GM18870 (cell line): ENCODE data around the gene NKAPD1.
"Not testable (repeated sequence)": the region's sequence is repeated elsewhere in the genome, so short reads cannot be mapped to it uniquely, and the experiment has no call there.

ENCODE experiments used
- ATAC-seq: cut with Tn5 transposase; IDR thresholded peaks from one replicate; pipeline ENCODE4 v1.9.1; 2021; ENCODE audit warnings: moderate library complexity; ENCODE audit not compliant: unreplicated experiment

NKAPD1 gene

DNA sequence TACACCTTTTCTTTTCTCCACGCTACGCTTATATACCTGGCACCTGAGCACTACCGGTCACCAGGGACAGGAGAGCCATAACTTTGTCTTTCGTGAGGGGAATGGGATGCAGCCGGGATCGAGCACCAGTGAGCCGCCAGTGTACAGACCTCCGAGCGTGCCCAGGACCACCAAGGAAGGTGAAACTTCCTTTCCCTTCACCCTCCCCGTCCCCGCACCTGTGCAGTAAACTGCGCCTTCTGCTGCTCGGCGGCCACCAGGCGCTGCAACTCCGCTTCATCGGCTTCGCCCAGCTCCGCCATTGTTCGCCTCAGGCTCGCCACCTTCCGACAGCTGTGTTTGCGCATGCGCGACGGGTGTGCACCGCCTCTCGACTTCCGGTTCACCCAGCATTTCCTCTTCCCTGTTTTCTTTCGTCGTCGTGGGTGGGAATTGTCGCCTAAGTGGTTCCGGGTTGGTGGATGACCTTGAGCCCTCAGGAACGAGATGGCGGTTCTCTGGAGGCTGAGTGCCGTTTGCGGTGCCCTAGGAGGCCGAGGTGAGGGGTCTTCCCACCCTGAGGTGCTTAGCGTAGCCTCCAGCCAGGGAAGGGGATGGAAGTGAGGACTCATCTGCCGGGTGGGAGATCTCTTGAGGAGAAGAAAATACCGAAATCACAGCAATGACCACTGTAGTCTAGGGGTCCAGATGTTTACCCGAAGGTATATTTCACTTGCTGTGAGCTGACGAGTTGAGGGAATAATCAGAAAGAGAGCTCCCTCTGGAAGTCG lies 12.5 kb downstream of the NKAPD1 start, which contains the start of the genes SDHD and TIMM8B:
Gene SDHD, plus strand, starts transcription at position 452 of the 770 bp plus-strand sequence. Its CDS starts 35 bp downstream, at position 487.
Gene TIMM8B, minus strand, starts transcription at position 335 of the 770 bp plus-strand sequence. Its CDS starts 33 bp downstream, at position 302.
- ATAC-seq, result peak; percentile 76

DNA sequence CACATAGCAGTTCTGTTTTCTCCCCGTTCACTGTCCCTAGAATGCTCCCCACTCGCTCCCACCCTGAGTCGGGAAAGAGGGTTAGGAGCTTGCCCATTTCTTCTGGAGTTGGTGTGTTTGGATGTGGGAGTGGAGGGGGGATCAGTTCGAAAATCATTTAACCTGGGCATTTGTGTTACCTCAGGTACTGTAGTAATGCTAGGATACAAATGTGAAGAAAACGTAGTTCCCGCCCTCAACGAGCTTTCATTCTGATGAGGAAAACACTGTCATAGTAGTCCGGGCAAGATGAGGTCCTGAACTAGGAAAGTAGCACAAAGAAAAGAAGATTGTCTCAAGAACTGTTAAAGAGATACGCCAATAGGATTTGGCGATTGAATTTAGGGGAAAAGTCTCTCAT lies 13.1 kb downstream of the NKAPD1 start:
- ATAC-seq, result no peak

DNA sequence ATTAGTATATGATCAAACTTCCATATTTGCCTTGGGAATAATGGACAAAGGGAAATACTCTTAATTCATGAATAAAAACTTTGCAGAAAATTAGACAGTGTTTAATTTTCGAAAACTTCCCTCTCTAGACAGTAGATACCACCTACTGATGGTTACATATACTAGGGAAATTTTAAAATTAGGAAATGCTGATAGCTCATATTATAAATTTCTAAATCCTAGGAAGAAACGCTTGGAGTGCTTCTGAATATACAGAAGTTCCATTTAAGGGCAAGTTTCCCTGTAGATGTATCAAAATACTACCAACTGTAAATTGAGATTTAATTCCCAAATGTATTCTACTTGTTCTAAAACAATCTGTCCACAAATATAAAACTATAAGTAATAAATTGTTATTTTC lies 21.2 kb downstream of the NKAPD1 start:
- not testable (repeated sequence) for ATAC-seq

DNA sequence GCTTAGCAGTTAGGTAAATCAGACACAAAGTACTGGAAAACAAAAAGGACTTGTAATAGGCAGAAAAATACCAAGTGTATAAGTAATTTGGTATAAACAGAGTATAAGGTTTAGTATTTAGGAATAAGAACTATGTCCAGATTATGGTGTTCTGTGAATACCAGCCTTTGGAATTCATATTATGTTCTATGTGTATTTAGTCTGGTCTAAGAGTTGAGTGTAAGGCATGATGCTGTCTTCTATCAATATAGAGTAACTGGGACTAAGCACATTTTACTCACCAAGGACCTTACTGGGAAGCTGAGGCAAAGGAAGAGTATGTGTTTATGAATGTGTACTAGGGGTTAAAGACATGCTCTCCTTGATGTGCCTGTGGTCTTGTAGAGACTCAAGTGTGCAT lies 22.1 kb downstream of the NKAPD1 start:
- no peak for ATAC-seq

DNA sequence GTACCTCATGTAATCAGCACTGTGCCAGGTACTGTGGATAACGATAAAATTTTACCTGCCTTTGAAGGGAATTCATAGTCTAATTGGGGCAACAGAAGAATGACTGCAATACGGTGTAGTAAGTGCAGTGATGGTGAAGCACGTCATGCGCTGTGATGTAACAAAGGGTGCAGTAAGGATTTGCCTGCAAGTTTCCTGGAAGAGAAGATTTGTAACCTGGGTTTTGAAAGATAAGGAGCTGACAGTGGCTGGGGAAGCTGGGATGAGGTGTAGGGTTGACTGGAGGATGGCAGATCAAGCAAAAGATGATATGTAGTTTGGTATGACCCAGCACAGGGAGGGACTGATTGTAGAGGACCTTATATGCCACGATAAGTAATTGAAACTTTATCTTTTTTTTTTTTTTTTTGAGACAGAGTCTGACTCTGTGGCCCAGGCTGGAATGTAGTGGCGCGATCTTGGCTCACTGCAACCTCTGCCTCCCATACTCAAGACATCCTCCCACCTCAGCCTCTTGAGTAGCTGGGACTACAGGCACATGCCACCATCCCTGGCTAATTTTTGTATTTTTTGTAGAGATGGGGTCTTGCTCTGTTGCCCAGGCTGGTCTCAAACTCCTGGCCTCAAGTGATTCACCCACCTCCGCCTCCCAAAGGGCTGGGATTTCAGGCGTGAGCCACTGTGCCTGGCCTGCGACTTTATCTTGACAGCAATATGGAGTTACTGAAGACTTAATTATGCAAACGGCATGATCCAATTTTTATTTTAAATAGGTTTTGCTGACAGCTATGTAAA lies 23.8 kb downstream of the NKAPD1 start:
- ATAC-seq, result no peak

DNA sequence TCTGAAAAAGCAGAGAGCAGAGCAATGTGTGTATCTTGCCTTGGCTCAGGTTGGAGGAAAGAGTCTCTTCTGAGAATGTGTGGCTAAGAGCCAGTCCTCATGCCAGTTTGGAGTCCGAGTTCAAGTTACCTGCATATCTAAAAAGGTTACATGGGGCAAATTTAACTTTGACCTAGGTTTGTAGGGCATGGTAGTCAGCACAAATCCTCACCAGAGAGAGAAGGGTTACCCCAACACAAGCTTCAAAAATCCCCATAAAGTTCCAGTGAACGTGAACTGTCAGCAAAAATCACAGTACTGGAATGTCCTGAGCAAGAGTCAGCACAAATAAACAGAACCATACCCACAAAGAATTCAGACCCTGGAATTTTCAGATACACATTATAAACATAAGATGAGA lies 26.4 kb downstream of the NKAPD1 start:
- no peak for ATAC-seq

DNA sequence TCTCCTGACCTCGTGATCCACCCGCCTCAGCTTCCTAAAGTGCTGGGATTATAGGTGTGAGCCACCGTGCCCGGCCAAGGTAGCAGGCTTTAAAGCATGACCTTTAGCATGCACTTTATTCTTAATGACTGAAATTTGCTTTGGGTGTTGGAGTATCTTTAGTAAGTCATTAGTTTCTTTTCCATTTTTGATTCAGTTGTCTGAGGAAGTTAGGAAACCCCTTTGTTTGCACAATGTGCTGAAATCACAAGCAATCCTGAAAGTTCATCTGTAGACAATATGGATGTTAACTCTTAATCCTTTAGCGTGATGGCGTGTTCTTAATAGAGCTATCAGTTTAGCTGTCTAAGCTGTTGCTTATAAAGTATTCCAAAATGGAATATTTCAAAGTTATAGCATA lies 29.3 kb downstream of the NKAPD1 start:
- no peak for ATAC-seq

DNA sequence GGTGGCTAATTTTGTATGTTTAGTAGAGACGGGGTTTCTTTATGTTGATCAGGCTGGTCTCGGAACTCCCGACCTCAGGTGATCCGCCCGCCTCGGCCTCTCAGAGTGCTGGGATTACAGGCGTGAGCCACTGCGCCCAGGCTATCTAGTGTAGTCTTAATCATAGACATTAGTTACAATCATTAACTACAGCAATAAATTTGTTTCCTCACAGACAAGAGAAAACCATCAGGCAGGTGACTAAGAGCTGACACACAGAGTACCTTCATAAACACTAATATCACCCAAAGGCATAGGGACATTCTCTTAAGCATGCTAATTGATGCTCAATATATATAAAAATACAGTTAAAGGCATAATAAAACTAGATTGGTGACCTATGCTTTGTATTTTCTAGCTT lies 32.0 kb downstream of the NKAPD1 start:
- no peak for ATAC-seq

DNA sequence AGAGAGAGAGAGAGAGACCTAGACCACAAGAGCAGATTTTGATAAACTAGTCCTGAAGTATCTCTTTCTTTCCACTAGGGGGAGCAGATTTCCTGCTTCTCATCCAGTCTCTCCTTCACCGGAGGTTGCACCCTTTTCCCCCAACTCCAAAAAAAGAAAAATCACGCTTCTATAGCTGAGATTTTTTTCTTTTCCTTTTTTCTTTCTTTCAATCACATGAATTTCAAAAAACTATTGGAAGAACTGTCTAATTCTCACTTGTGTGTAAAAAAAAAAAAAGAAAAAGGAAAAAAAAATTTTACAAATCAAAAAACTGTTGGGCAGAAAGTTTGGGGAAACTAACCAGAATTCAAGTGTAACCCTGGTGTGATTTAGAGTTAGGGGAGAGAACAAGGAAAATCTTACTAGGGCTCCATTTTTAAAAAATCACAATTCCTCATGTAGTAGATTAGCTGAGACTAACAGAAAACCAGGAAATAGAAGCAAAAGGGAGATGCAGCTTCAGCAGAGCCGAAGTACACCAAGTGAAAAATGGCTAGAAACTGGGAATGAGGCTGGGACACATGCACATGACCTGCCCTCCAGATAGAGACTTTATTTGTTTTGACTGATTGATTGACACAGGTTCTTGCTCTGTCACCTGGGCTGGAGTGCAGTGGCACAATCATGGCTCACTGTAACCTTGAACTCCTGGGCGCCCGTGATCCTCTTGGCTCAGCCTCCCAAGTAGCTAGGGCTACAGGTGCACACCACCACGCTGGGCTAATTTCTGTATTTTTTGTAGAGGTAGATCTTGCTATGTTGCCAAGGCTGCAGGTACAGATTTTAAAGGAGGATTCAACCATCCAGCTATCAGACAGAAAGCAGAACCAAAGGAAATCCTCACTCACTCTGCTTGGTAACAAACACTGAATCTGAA lies 39.7 kb downstream of the NKAPD1 start:
- ATAC-seq, result peak; percentile 50

DNA sequence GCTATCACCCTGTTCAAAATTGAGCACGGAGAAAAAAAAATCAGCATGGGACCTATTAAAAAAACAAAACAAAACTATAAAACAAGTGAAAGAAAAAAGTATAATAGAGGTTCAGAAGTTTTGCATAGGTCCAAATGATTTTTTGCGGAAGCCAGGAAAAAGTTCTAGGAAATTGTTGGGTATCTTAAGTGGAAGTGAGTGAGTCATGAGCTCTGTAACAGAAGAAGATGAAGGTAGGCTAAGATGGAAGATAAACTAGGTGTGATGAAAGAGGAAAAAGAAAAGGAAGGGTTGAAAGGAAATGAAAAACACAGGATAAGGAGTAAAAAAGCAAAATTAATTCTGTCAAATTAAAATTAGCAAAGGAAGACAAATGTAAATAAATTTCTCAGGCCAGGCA lies 40.4 kb downstream of the NKAPD1 start:
- ATAC-seq, result no peak

DNA sequence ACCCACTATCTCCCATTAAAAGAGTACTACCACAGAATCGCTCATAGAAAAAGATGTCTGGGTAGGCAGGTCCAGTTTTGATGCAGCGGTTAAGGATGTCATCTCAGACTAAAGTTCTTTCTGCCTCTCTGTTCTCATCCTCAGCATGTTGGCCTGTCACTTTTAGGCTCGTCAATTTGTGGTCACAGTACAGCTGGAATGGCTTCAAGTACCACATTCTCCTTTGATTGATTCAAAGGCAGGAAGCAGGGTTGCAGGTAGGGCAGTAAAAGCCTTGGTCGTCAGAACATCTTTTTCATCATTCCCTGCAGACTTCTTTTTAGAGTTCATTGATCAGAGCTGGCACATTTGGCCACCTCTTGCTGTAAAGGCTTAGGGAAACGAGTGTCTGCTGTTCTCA lies 41.3 kb downstream of the NKAPD1 start:
- no peak for ATAC-seq

DNA sequence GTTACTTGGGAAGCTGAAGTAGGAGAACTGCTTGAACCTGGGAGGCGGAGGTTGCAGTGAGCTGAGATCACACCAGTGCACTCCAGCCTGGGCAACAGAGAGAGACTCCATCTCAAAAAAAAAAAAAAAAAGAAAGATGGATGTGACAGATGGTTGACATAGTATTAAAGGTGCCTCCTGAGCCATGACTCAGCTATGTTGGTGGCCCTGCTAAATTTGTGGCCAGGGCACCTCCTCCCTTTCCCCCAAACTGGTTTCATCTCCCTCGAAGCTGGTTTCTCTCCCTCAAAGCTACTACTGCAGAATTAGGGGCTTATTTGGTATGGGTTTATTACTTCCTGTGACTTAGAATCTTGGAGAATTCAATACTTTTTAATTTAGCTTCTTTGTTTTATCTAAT lies 44.1 kb downstream of the NKAPD1 start:
- no peak for ATAC-seq

DNA sequence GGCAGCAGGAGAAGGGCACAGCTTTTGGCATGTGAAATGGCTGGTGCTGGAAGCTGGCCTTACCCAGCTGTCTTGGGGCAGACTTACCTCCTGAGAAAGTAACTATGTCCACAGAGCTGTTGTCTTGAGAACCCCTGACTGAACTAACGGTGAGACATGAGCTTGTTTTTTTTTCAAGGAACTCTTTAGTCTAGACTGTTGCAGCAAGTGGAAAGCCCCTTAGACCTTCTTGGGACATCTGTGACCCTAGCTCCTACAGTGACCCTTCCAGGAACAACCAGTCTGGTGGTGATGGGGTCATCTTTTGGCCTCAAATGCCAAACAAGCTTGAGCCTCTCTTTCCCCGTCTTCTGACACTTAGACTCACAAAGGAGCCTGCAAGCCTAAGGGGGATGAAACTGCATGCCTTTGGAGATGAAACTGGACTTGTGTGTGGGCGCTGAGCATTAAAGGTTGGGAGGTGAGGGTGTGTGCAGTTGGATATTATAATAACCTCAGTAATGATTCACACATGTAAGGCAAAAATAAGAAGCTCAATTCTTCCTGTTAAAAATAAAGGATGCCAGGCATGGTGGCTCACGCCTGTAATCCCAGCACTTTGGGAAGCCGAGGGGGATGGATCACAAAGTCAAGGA lies 48.0 kb downstream of the NKAPD1 start:
- ATAC-seq, result no peak

DNA sequence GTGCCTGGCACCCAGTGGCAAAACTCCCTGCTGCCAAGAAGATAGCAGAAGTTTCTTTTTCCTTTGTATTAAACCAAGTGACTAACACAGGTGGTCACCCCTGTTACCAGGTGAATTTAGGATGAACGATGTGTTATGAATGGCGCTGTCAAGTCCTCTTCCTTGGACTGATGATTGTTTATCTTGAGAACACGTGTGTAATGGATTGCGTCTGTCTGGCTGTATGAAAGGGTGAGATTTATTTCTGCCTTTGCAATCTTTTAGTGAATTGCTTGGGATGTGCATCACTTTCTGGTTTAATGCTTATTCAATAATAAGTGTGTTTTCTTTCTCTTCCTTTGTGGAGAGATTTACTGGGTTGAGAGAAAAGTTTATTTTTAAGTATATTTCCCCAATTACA lies 49.0 kb downstream of the NKAPD1 start:
- no peak for ATAC-seq

DNA sequence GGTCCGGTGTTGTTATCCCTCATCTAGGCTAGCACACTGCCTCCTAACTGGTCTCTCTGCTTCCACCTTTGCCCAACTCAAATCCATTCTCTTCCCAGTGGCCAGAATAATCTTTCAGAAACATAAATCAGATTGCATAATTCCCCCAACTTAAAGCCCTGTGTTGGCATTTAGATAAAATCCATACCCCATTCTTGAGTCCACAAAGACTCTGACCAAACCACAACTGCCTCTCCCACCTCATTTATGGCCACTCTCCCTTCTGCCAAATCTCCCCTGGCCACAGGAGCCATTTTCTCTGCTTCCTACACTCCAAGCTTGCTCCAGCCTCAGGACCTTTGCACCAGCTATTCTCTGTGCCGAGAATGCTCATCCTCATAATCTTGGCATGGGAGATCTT lies 53.0 kb downstream of the NKAPD1 start:
- no peak for ATAC-seq

DNA sequence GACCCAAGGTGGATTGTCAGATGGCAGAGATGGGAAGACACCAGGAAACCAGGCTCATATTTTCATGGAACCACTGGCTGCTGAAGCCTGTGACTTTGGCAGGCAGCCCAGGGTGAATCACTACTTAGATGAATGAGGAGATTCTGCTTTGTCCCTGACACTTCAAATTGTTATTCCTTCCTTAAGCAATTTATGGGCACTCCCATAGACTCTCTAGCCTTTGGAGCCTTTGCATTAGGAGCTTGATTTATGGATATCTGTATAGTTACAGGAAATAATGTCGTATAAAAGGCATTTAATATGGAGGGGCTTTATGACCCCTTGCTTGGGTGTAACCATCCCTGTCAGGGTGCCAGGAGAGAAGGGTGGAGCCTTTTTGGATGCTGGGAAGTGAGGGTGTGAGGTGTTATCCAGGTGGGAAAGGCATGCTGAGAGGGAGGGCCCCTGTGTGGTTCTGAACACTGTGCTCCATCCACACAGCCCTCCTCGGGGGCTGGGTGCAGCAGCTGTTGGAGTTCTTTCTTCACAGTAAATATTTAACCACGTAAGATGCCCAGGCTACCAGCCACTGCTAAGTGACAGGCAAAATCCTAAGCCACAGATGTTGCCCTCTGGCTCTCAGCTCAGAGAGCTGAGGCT lies 54.5 kb downstream of the NKAPD1 start:
- ATAC-seq, result no peak

DNA sequence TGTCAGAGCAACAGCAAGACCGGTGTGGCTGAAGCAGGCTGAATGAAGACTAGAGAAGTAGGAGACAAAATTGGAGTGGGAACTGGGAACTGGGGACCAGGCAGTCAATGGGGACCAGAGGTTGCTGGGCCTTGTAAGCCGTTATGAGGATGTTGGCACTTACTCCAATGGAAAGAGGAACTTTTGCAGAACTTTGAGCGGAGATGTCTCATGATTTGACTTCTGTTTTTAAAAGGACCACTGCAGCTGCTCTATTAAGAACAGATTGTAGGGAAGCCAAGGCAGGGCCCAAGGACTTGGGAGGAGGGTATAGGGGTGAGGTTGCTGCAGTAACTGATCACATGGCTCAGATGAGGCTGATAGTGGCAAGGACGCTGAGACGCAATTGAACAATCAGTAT lies 55.6 kb downstream of the NKAPD1 start:
- ATAC-seq, result no peak

DNA sequence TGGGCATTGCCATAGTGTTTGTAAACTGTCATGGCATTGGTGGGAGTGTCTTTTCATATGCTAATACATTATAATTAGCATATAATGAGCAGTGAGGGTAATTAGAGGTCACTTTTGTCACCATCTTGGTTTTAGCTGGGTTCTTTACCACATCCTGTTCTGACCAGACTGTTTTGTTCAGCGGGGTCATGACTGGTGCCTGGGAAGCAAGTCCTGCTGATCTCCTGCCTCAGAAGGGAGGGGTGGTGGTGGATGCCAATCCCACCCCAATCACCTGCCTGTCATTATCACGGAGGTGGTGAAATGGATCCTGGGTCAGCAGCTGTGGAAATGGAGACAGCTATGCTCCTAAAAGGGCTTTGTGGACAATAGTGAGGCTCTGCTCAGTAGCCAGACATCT lies 58.6 kb downstream of the NKAPD1 start:
- no peak for ATAC-seq

DNA sequence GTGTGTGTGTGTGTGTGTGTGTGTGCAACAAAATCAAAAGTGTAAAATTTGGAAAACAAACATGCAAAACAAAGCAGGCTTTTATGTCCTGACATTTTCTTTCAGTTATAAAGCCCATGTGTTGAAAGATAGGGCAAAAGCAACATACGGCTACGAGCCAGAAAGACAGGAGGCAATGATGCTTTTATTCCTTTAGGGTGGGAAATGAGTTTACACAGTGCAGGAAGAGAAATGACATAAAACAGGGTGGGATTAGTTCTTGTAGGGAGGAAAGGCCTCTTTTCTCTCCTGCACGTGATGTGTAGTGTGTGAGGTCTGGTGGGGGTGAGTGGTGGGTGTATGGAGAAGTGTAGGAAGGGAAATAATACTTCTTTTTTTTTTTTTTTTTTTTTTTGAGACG lies 60.4 kb downstream of the NKAPD1 start:
- no peak for ATAC-seq
